ENCODE measurements around the gene SLFN12L. TPM values are rescaled to one million over a fixed set of nuclear protein-coding genes. Genes with fewer than 3 reads are reported as not detected.
A peak's percentile ranks its signal among the peaks of the same experiment; 100 is the strongest.

Gene SLFN12L
- total and polyA plus RNA-seq, 4 donors: 0.59 to 13.2 (median 1.5) TPM

DNA sequence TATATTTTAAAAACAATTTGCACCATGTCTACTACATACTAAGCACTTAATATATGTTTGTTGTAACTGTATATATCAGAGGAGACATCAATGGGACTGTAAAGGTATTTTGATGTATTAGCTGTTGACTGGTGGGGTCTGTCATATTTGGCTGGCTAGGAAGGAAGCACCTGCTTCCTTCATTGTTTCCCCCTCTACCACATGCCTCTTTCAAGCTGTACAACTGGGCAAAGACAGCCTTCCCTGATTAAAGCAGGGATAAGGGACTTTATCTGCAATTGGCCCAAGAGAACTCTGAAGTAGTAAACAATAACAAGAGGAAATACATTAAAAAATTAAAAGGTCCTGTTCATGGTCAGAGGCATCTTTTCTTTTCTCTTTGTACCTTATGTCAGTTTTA lies 5.5 kb upstream of the SLFN12L start:
- no peak for ATAC-seq (ENCODE audit: insufficient read depth, low FRiP score)
- peaks cover 0 to 38% (median 8%) of the 10 kb centered on the region in 5 donors for H3K4me1 ChIP-seq (ENCODE audit: control insufficient read depth in 5 of 5, insufficient read depth in 5 of 5, low read length in 5 of 5)

GRCh38 chr17:35541434-35541833 lies 4.0 kb upstream of the SLFN12L start:
- TF ChIP-seq CTCF (IDR thresholded peaks at IDR 0.05; ENCODE audit: control extremely low read depth, extremely low read depth): no peak
- no peak for DNase-seq
- Histone ChIP-seq H3K36me3 (ENCODE audit: control insufficient read depth in 4 of 4, insufficient read depth in 4 of 4, low read length in 4 of 4) (no peaks in the 10 kb centered on the region), H3K9me3 (ENCODE audit: control insufficient read depth in 4 of 4, insufficient read depth in 3 of 4, low read length in 3 of 4) (no peaks in the 10 kb centered on the region), H3K9ac (ENCODE audit: insufficient read depth in 1 of 2, low read length in 2 of 2) (peak overlapping the region in 1 of 2 donors; percentile 27), H3K27me3 (ENCODE audit: control insufficient read depth in 3 of 3, insufficient read depth in 3 of 3, low read length in 2 of 3) (peaks cover 0 to 3% (median 0%) of the 10 kb centered on the region in 3 donors), H3K4me3 (no peak overlapping the region), H3K27ac (ENCODE audit: low read depth in 1 of 2, low read length in 1 of 2) (peak overlapping the region in 1 of 2 donors; percentile 6), H3K4me1 (ENCODE audit: control insufficient read depth in 5 of 5, insufficient read depth in 5 of 5, low read length in 5 of 5) (peaks cover 0 to 44% (median 8%) of the 10 kb centered on the region in 5 donors)
- no peak for ATAC-seq (ENCODE audit: insufficient read depth, low FRiP score)
- WGBS, 2 donors: 10 to 15% methylated on average over 1 of the region's 1 CpG

More for the DNA sequence above, 5.5 kb upstream of the SLFN12L start:
- peak in 1 of 3 donors; percentile 47 for DNase-seq
- H3K27ac ChIP-seq (ENCODE audit: low read depth in 1 of 2, low read length in 1 of 2): no peak overlapping the region
- peaks cover 0 to 3% (median 0%) of the 10 kb centered on the region in 3 donors for H3K27me3 ChIP-seq (ENCODE audit: control insufficient read depth in 3 of 3, insufficient read depth in 3 of 3, low read length in 2 of 3)
- no peaks in the 10 kb centered on the region for H3K36me3 ChIP-seq (ENCODE audit: control insufficient read depth in 4 of 4, insufficient read depth in 4 of 4, low read length in 4 of 4)
- H3K4me3 ChIP-seq: no peak overlapping the region
- H3K9me3 ChIP-seq (ENCODE audit: control insufficient read depth in 4 of 4, insufficient read depth in 3 of 4, low read length in 3 of 4): no peaks in the 10 kb centered on the region
- no peak overlapping the region for H3K9ac ChIP-seq (ENCODE audit: insufficient read depth in 1 of 2, low read length in 2 of 2)
- no peak for TF ChIP-seq CTCF (IDR thresholded peaks at IDR 0.05; ENCODE audit: control extremely low read depth, extremely low read depth)

- peak in 2 of 3 donors; percentile 71 to 72 for DNase-seq
- Histone ChIP-seq H3K9ac (ENCODE audit: insufficient read depth in 1 of 2, low read length in 2 of 2) (peak overlapping the region in 1 of 2 donors; percentile 27), H3K27me3 (ENCODE audit: control insufficient read depth in 3 of 3, insufficient read depth in 3 of 3, low read length in 2 of 3) (peaks cover 0 to 3% (median 0%) of the 10 kb centered on the region in 3 donors), H3K9me3 (ENCODE audit: control insufficient read depth in 4 of 4, insufficient read depth in 3 of 4, low read length in 3 of 4) (no peaks in the 10 kb centered on the region), H3K4me1 (ENCODE audit: control insufficient read depth in 5 of 5, insufficient read depth in 5 of 5, low read length in 5 of 5) (peaks cover 0 to 49% (median 8%) of the 10 kb centered on the region in 5 donors), H3K27ac (ENCODE audit: low read depth in 1 of 2, low read length in 1 of 2) (peak overlapping the region; percentile 33 to 94), H3K36me3 (ENCODE audit: control insufficient read depth in 4 of 4, insufficient read depth in 4 of 4, low read length in 4 of 4) (no peaks in the 10 kb centered on the region), H3K4me3 (peak overlapping the region; percentile 39)
- WGBS, 2 donors: 9 to 20% methylated on average over 8 of the region's 8 CpGs
- TF ChIP-seq CTCF (IDR thresholded peaks at IDR 0.05; ENCODE audit: control extremely low read depth, extremely low read depth): no peak
- ATAC-seq (ENCODE audit: insufficient read depth, low FRiP score): peak; percentile 24
Observed at GRCh38 chr17:35540589-35541404, 3.3 kb upstream of the SLFN12L start.
